Upper lobe of right lung (tissue), 1 donor: ENCODE measurements around the gene CYP1A2. TPM values are rescaled to one million over a fixed set of nuclear protein-coding genes. Genes with fewer than 3 reads are reported as not detected.
"Not testable (repeated sequence)": the region's sequence is repeated elsewhere in the genome, so short reads cannot be mapped to it uniquely, and the experiment has no call there.

Source experiments
- ATAC-seq: fragments of 200-7000 bp; cut with Tn5 transposase; one replicate; pipeline ENCODE4 v1.9.1; 2020; ENCODE audit warnings: mild to moderate bottlenecking, moderate library complexity
- DNase-seq: peaks from one replicate; pipeline ENCODE4 v3.0.0-alpha.2; 2020
- H3K27ac ChIP-seq: fragments of 200-600 bp; one replicate; pipeline ENCODE4 v1.8.0; 2022
- H3K27me3 ChIP-seq: fragments of 200-600 bp; one replicate; pipeline ENCODE4 v1.8.0; 2022; ENCODE audit warnings: mild to moderate bottlenecking
- H3K36me3 ChIP-seq: fragments of 200-600 bp; one replicate; pipeline ENCODE4 v1.8.0; 2022
- H3K4me1 ChIP-seq: fragments of 200-600 bp; one replicate; pipeline ENCODE4 v1.8.0; 2022
- H3K4me3 ChIP-seq: fragments of 200-600 bp; one replicate; pipeline ENCODE4 v1.8.0; 2022; ENCODE audit warnings: mild to moderate bottlenecking
- H3K9me3 ChIP-seq: fragments of 200-600 bp; one replicate; pipeline ENCODE4 v1.8.0; 2022
- CTCF ChIP-seq: fragments of 200-600 bp; IDR thresholded peaks from one replicate; pipeline ENCODE4 v1.8.0; 2022; ENCODE audit warnings: antibody characterized with exemption
- intact Hi-C: fragments of 100-400 bp; cut with DNase I; formaldehyde crosslinking; loops from one replicate; pipeline ENCODE4 v1.11.0; 2022
- total RNA-seq: library from RNA; stranded (reverse); fragmentation: NEBNext Ultra II Directional; extraction: Animal tissue kit (Norgen Biotek cat#: 25700); gene quantifications from one replicate; pipeline ENCODE4 v1.2.1, GENCODE V29; 2021
- donor health status: DM: no; HTN: yes; CAD: no; lungs with severe emphysema.

The CYP1A2 gene
- total RNA-seq, 1 donor from 2014 or later = 0.32 TPM

- Histone ChIP-seq H3K27me3 (no peaks in the 10 kb centered on the region), H3K9me3 (no peaks in the 10 kb centered on the region), H3K36me3 (no peaks in the 10 kb centered on the region), H3K4me3 (peak overlapping the region; percentile 80), H3K27ac (peak overlapping the region; percentile 78), H3K4me1 (peaks cover 67% of the 10 kb centered on the region)
- ATAC-seq = peak; percentile 6
- TF ChIP-seq CTCF = no peak
- DNase-seq = no peak
- intact Hi-C loops = no loop called here
These were observed 34.6 kb downstream of the CYP1A2 start for GRCh38 chr15:74783072-74783807.

GRCh38 chr15:74783808-74784175, 35.1 kb downstream of the CYP1A2 start:
- Histone ChIP-seq H3K4me3 (peak overlapping the region; percentile 80), H3K27me3 (no peaks in the 10 kb centered on the region), H3K27ac (peak overlapping the region; percentile 78), H3K9me3 (no peaks in the 10 kb centered on the region), H3K36me3 (no peaks in the 10 kb centered on the region), H3K4me1 (peaks cover 72% of the 10 kb centered on the region)
- intact Hi-C loops = no loop called here
- ATAC-seq = no peak
- no peak for DNase-seq
- no peak for TF ChIP-seq CTCF

GRCh38 chr15:74784426-74785193, 36.0 kb downstream of the CYP1A2 start:
- Histone ChIP-seq H3K4me1 (peaks cover 80% of the 10 kb centered on the region), H3K4me3 (peak overlapping the region; percentile 80), H3K36me3 (no peaks in the 10 kb centered on the region), H3K27ac (peak overlapping the region; percentile 78), H3K9me3 (no peaks in the 10 kb centered on the region), H3K27me3 (no peaks in the 10 kb centered on the region)
- no peak for TF ChIP-seq CTCF
- ATAC-seq (no peak), DNase-seq (no peak)
- intact Hi-C loops = no loop called here

GRCh38 chr15:74785194-74786032, 36.8 kb downstream of the CYP1A2 start:
- ATAC-seq (no peak), DNase-seq (no peak)
- H3K9me3 ChIP-seq = no peaks in the 10 kb centered on the region
- TF ChIP-seq CTCF = no peak
- peak overlapping the region; percentile 78 for H3K27ac ChIP-seq
- peak overlapping the region; percentile 80 for H3K4me3 ChIP-seq
- no peaks in the 10 kb centered on the region for H3K36me3 ChIP-seq
- peaks cover 82% of the 10 kb centered on the region for H3K4me1 ChIP-seq
- H3K27me3 ChIP-seq = no peaks in the 10 kb centered on the region
- intact Hi-C loops = no loop called here

- H3K27me3 ChIP-seq, H3K36me3 ChIP-seq, ATAC-seq, DNase-seq, intact Hi-C loops, H3K9me3 ChIP-seq: not testable (repeated sequence)
- Histone ChIP-seq H3K4me1 (peaks cover 86% of the 10 kb centered on the region), H3K27ac (peak overlapping the region; percentile 84), H3K4me3 (peak overlapping the region; percentile 19)
These were observed 37.4 kb downstream of the CYP1A2 start for GRCh38 chr15:74786081-74786480.
